ENCODE data around the gene DNAJC4. TPM values are rescaled to one million over a fixed set of nuclear protein-coding genes. Genes with fewer than 3 reads are reported as not detected.

The DNAJC4 gene
- total RNA-seq, 1 experiment from 2014 or later, result 26.0 TPM

DNA sequence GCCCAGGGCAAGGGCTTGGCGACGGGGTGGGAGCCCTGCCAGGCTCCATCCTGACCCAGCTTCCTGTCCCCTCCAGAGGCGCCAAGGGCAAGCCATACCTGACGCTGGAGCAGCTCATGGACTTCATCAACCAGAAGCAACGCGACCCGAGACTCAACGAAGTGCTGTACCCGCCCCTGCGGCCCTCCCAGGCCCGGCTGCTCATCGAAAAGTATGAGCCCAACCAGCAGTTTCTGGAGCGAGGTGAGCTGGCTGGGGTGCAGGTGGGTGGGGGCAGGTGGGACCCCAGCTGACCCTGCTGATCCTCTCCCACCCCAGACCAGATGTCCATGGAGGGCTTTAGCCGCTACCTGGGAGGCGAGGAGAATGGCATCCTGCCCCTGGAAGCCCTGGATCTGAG, 26.0 kb downstream of the DNAJC4 start (continued):
- TF ChIP-seq ELF4 (CRISPR knock-in tag; IDR thresholded peaks at IDR 0.05; ENCODE audit: low read depth), result no peak

GRCh38 chr11:64258356-64258755, 28.0 kb downstream of the DNAJC4 start:
- ATAC-seq (no peak), DNase-seq (ENCODE audit: low spot score) (no peak)
- H3K27me3 Mint-ChIP-seq (ENCODE audit: low read depth), result no peaks in the 10 kb centered on the region
- no peaks in the 10 kb centered on the region for H3K9me3 Mint-ChIP-seq
- H3K4me3 Mint-ChIP-seq, result no peak overlapping the region
- no peak overlapping the region for H3K27ac Mint-ChIP-seq
- POLR2A ChIA-PET, result interaction anchor here (1.0 kb wide), 1 partner anchor 15 kb away, joined by 3 read pairs; no protein-coding TSS in a partner anchor
- H3K4me1 Mint-ChIP-seq, result peaks cover 7% of the 10 kb centered on the region
- CTCF ChIA-PET, result interaction anchor here (0.9 to 1.2 kb wide), 3 partner anchors 9 to 53 kb away, joined by 3 to 4 read pairs (median 3); no protein-coding TSS in a partner anchor
- peaks cover 35% of the 10 kb centered on the region for H3K36me3 Mint-ChIP-seq
- TF ChIP-seq ZBTB21 (CRISPR knock-in tag; IDR thresholded peaks at IDR 0.05; ENCODE audit: borderline replicate concordance) (no peak), ZNF423 (CRISPR knock-in tag; IDR thresholded peaks at IDR 0.05) (no peak), TCF7 (CRISPR knock-in tag; IDR thresholded peaks at IDR 0.05; ENCODE audit: low read depth) (no peak), FOXP1 (CRISPR knock-in tag; IDR thresholded peaks at IDR 0.05; ENCODE audit: borderline replicate concordance) (no peak), EMX1 (CRISPR knock-in tag; IDR thresholded peaks at IDR 0.05) (no peak), SMAD4 (CRISPR knock-in tag; IDR thresholded peaks at IDR 0.05) (no peak), TP53 (CRISPR knock-in tag; IDR thresholded peaks at IDR 0.05) (no peak), ZNF317 (CRISPR knock-in tag; IDR thresholded peaks at IDR 0.05; ENCODE audit: borderline replicate concordance, low read depth) (no peak), SP1 (CRISPR knock-in tag; conservative IDR thresholded peaks at IDR 0.05) (no peak), PRRX2 (CRISPR knock-in tag; IDR thresholded peaks at IDR 0.05) (no peak)
- TF ChIP-seq, protein P1, sequence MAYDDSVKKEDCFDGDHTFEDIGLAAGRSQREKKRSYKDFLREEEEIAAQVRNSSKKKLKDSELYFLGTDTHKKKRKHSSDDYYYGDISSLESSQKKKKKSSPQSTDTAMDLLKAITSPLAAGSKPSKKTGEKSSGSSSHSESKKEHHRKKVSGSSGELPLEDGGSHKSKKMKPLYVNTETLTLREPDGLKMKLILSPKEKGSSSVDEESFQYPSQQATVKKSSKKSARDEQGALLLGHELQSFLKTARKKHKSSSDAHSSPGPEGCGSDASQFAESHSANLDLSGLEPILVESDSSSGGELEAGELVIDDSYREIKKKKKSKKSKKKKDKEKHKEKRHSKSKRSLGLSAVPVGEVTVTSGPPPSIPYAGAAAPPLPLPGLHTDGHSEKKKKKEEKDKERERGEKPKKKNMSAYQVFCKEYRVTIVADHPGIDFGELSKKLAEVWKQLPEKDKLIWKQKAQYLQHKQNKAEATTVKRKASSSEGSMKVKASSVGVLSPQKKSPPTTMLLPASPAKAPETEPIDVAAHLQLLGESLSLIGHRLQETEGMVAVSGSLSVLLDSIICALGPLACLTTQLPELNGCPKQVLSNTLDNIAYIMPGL (CRISPR knock-in tag; IDR thresholded peaks at IDR 0.05), result no peak
- TF ChIP-seq, protein P2, sequence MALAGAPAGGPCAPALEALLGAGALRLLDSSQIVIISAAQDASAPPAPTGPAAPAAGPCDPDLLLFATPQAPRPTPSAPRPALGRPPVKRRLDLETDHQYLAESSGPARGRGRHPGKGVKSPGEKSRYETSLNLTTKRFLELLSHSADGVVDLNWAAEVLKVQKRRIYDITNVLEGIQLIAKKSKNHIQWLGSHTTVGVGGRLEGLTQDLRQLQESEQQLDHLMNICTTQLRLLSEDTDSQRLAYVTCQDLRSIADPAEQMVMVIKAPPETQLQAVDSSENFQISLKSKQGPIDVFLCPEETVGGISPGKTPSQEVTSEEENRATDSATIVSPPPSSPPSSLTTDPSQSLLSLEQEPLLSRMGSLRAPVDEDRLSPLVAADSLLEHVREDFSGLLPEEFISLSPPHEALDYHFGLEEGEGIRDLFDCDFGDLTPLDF (CRISPR knock-in tag; IDR thresholded peaks at IDR 0.05), result no peak
- TF ChIP-seq, protein P3, sequence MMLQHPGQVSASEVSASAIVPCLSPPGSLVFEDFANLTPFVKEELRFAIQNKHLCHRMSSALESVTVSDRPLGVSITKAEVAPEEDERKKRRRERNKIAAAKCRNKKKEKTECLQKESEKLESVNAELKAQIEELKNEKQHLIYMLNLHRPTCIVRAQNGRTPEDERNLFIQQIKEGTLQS (CRISPR knock-in tag; conservative IDR thresholded peaks at IDR 0.05), result no peak
- TF ChIP-seq, protein P4, sequence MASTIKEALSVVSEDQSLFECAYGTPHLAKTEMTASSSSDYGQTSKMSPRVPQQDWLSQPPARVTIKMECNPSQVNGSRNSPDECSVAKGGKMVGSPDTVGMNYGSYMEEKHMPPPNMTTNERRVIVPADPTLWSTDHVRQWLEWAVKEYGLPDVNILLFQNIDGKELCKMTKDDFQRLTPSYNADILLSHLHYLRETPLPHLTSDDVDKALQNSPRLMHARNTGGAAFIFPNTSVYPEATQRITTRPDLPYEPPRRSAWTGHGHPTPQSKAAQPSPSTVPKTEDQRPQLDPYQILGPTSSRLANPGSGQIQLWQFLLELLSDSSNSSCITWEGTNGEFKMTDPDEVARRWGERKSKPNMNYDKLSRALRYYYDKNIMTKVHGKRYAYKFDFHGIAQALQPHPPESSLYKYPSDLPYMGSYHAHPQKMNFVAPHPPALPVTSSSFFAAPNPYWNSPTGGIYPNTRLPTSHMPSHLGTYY (CRISPR knock-in tag; IDR thresholded peaks at IDR 0.05), result no peak

- Mint-ChIP-seq H3K27ac (no peak overlapping the region), H3K4me3 (no peak overlapping the region), H3K9me3 (no peaks in the 10 kb centered on the region), H3K27me3 (ENCODE audit: low read depth) (no peaks in the 10 kb centered on the region), H3K36me3 (peaks cover 37% of the 10 kb centered on the region), H3K4me1 (no peaks in the 10 kb centered on the region; the same call in 1 of the 2 replicates)
- POLR2A ChIA-PET, result interaction anchor here (1.0 kb wide), 1 partner anchor 15 kb away, joined by 3 read pairs; no protein-coding TSS in a partner anchor
- ATAC-seq (no peak), DNase-seq (ENCODE audit: low spot score) (no peak)
- TF ChIP-seq ATF1 (CRISPR knock-in tag; IDR thresholded peaks at IDR 0.05) (no peak), MXD4 (CRISPR knock-in tag; IDR thresholded peaks at IDR 0.05; ENCODE audit: borderline replicate concordance) (no peak), SMAD3 (CRISPR knock-in tag; IDR thresholded peaks at IDR 0.05; ENCODE audit: borderline replicate concordance) (no peak), ATF6 (CRISPR knock-in tag; IDR thresholded peaks at IDR 0.05) (no peak), ZNF671 (CRISPR knock-in tag; IDR thresholded peaks at IDR 0.05) (no peak), ZNF232 (CRISPR knock-in tag; IDR thresholded peaks at IDR 0.05) (no peak), KAT7 (CRISPR knock-in tag; IDR thresholded peaks at IDR 0.05; ENCODE audit: borderline replicate concordance) (no peak), ZNF396 (CRISPR knock-in tag; IDR thresholded peaks at IDR 0.05; ENCODE audit: borderline replicate concordance) (no peak)
- CTCF ChIA-PET, result interaction anchor here (0.9 to 1.2 kb wide), 3 partner anchors 8 to 54 kb away, joined by 3 to 4 read pairs (median 3); no protein-coding TSS in a partner anchor
Measured at GRCh38 chr11:64258946-64259532, 28.7 kb downstream of the DNAJC4 start.

Data from WTC11 (cell line).